Activated CD4-positive, alpha-beta T cell treated with anti-CD3 and anti-CD28 coated beads, Interleukin-2, Interleukin-4, amounts not matched to agents 100 ng/mL and 50 ng/mL, durations not matched to agents 16 hours and 8 hours (primary cell): Measurements from ENCODE around the gene ATP1A2.

ENCODE experiments used
- DNase-seq: peaks from one replicate; pipeline ENCODE4 v3.0.0-alpha.2; 2020; ENCODE audit warnings: low spot score

ATP1A2 gene

GRCh38 chr1:160146107-160146506 lies 30.5 kb downstream of the ATP1A2 start:
- no peak for DNase-seq

- no peak for DNase-seq
Measured at GRCh38 chr1:160148121-160148520, 32.6 kb downstream of the ATP1A2 start.

GRCh38 chr1:160149233-160149632 lies 33.7 kb downstream of the ATP1A2 start:
- DNase-seq, result no peak

DNA sequence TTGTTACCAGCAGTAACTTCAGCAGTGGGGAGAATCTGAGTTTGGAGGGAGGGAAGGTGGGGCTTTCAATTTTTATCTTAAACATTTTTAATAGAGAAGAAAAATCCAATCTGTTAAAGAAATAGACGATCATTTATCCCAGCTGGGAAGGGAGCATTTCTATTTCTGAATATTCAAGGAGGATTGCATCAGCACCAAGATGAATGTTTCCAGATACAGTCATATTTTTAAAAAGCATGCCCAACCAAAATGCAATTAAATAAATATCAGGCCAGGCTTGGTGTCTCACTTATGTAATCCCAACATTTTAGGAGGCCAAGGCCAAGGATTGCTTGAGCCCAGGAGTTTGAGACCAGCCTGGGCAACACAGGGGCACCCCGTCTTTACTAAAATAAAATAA lies 34.2 kb downstream of the ATP1A2 start:
- DNase-seq, result no peak

DNA sequence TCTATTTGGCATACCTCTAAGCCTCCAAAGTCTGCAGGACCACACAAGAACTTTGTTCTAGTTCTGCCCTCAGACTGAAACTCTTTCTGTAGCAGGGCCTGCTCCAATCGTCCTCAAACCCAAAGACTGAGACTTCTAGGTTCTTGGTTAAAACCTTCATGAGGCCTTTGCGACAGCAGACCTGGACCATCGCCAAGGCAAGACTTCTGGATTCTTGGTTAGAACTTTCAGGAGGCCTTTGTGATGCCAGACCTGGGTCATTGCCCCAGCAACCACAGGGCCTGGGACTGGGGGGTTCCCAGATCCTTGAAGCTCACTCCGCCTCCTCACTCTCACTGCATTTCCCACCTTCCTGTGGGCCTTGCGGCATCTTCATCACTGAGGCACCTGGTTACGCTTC lies 35.7 kb downstream of the ATP1A2 start, which contains the start of gene ATP1A4:
Gene ATP1A4 (plus strand): TSS at position 301 of the 400 bp plus-strand sequence. CDS start 438 bp downstream, outside the sequence.
- no peak for DNase-seq

- DNase-seq, result no peak
Measured at GRCh38 chr1:160154790-160155189, 39.2 kb downstream of the ATP1A2 start.

DNA sequence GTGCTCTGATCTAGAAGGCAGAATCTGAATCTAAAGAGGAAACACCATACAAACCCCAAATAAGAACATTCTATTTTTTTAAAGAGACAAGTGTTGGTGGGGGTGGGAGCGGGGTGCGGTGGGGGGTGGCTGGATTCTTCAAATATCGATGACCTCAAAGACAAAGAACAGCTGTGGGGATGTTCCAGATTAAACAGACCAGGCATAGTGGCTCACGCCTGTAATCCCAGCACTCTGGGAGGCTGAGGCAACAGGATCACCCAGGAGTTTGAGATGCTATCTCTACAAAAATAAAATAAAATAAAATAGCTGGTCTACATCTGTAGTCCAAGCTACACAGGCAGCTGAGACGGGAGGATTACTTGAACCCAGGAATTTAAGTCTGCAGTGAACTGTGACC lies 40.8 kb downstream of the ATP1A2 start:
- DNase-seq, result no peak

- no peak for DNase-seq
Measured at GRCh38 chr1:160157174-160157573, 41.6 kb downstream of the ATP1A2 start.

DNA sequence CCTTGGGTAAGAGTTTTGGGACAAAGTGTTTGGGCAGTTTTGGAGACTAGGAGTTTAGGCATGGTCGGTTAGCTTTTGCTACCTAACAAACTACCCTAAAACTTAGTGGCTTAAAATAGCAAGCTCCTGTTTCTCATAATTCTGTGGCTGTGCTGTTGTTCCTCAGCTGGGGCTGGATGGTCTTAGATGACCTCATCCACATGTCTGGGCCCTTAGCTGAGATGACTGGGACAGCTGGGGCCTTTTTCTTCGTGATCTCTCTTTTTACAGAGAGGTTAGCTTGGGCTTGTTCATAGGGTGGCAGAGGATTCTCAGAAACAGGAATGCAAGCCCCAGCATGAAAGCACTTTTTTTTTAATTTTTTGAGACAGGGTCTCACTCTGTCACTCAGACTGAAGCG lies 42.5 kb downstream of the ATP1A2 start:
- DNase-seq, result no peak

DNA sequence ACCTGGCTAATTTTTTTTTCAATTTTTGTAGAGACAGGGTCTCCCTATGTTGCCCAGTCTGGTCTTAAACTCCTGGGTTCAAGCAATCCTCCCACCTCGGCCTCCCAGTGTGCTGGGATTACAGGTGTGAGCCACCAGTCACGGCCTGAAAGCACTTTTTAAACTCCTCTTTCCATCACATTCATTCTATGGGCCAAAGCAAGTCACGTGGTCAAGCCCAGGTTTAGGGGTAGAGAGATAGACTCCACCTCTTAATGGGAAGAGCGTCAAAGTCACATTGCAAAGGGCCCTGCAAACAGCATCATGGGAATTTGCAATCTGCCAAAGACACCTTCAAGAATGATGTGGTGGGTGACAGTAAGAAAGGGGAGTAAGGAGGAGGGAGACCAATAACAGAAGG lies 43.0 kb downstream of the ATP1A2 start:
- no peak for DNase-seq

GRCh38 chr1:160159846-160160245 lies 44.3 kb downstream of the ATP1A2 start:
- no peak for DNase-seq

- peak; percentile 14 for DNase-seq
Measured at GRCh38 chr1:160161965-160162705, 46.6 kb downstream of the ATP1A2 start.

- no peak for DNase-seq
Measured at GRCh38 chr1:160162931-160163330, 47.4 kb downstream of the ATP1A2 start.

DNA sequence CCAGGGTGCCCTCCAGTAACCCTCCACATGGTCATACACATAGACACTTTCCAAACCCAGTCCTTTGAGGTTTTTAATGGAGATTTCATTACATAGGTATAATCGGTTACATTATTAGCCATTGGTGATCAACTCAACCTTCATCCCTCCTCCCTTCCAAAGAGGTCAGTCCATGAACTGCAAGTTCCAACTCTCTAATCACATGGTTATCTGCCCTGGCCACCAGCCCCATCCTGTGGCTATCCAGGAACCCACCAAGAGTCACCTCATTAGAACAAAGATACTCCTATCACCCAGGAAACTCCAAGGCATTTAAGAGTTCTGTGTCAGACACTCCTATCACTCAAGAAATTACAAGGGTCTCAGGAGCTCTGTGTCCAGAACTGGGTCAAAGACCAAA lies 48.1 kb downstream of the ATP1A2 start:
- DNase-seq, result no peak

DNA sequence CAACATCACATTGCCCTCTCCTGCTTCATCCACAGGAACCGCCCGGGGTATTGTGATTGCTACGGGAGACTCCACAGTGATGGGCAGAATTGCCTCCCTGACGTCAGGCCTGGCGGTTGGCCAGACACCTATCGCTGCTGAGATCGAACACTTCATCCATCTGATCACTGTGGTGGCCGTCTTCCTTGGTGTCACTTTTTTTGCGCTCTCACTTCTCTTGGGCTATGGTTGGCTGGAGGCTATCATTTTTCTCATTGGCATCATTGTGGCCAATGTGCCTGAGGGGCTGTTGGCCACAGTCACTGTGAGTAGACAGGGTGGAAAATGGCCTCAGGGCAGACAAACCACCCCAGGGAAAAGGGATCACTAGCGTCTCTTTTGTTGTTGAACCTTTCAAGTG lies 48.6 kb downstream of the ATP1A2 start:
- DNase-seq, result no peak

GRCh38 chr1:160166166-160166868 lies 50.8 kb downstream of the ATP1A2 start:
- DNase-seq, result no peak

DNA sequence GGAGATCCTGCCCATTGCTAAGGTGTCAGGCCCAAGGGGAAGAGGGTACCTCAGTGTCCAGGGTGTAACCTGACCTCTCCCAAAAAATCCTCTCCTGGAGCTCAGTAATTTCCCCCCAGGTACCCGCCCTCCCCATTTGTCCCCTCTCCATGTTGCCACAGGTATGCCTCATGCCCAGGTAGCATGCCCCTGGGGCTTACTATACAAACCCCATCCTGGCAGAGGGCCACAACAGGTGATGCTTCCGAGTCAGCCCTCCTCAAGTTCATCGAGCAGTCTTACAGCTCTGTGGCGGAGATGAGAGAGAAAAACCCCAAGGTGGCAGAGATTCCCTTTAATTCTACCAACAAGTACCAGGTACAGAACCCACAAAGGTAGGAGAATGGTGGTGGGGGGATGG lies 51.5 kb downstream of the ATP1A2 start:
- DNase-seq, result no peak

- DNase-seq, result no peak
Measured at GRCh38 chr1:160167580-160167979, 52.0 kb downstream of the ATP1A2 start.

- no peak for DNase-seq
Measured at GRCh38 chr1:160168016-160168415, 52.5 kb downstream of the ATP1A2 start.

DNA sequence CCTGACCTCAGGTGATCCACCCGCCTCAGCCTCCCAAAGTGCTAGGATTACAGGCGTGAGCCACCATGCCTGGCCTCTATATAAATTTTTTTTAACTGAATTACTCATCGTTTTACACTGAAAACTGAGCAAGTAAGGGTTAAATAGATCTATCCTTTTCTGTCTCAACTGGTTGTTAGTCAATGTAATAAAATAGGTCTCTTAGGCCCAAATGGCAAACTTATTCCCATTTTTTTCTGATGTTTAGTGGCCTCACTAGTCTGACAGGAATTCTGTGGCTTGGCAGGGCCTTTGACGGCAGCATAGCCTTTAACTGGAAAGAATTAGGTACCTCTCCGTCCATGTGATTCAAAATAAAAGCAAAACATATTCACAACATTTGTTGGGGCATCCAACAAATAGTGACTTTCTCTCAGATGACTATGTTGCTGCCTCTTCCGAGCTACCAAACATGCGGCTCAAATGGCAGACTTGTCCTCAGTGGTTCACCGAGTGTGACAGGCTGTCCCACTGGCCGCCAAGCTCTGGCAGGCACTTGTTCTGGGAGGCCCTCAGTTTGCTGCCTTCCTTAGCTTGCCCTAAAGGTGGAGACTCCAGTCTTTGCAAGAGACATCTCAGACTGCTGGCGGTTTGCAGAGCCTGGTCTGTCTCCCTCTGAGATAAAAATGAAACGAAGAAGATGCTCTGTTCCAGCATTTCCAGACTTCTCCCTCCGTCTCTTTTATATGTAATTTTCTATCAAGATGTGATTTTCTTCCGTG lies 53.2 kb downstream of the ATP1A2 start:
- DNase-seq, result no peak

DNA sequence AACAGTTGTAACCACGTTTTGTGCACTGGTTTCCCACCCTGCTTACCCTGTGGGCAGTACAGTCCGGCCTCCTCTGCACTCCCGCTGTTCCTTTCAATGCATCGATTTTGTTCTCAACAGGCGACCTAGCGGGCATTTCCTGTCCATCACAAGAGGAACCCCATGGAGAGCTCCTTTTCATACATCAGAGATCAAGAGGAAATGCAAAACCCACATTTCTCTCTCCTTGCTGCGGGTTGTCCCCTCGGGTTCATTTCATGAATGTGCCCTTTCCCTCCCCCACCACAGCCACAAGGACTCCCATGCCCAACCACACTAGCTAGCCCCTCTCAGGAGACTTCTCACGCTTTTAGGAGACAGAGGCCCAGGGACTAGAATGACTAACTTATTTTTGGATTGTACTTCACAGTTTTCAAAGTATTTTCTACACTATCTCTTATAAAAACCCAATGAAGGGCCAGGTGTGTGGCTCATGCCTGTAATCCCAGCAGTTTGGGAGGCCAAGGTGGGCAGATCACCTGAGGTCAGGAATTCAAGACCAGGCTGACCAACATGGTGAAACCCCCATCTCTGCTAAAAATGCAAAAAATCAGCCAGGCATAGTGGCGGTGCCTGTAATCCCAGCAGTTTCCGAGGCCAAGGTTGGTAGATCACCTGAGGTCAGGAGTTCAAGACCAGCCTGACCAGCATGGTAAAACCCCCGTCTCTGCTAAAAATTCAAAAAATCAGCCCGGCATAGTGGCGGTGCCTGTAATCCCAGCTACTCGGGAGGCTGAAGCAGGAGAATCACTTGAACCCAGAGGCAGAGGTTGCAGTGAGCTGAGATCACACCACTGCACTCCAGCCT lies 54.2 kb downstream of the ATP1A2 start:
- DNase-seq, result peak; percentile 34

GRCh38 chr1:160171354-160171753 lies 55.8 kb downstream of the ATP1A2 start:
- no peak for DNase-seq
